GM12865 (cell line): ENCODE data around the gene NPAS4.
"Not testable (repeated sequence)": the region's sequence is repeated elsewhere in the genome, so short reads cannot be mapped to it uniquely, and the experiment has no call there.

ENCODE experiments used
- DNase-seq: peaks from one replicate; pipeline ENCODE4 v3.0.0; 2010; ENCODE audit warnings: low read depth
- H3K4me3 ChIP-seq: 2 replicates; pipeline ENCODE4 v1.5.1; 2011; ENCODE audit warnings: mild to moderate bottlenecking, low read depth, low read length, control low read depth
- TF ChIP-seq, protein P1 (sequence below): IDR thresholded peaks from 2 replicates; pipeline ENCODE4 v1.5.1; 2011; ENCODE audit warnings: low read length, control low read depth, low read depth, inconsistent platforms; ENCODE audit not compliant: insufficient read depth; ENCODE audit errors: missing control alignments

Gene NPAS4

DNA sequence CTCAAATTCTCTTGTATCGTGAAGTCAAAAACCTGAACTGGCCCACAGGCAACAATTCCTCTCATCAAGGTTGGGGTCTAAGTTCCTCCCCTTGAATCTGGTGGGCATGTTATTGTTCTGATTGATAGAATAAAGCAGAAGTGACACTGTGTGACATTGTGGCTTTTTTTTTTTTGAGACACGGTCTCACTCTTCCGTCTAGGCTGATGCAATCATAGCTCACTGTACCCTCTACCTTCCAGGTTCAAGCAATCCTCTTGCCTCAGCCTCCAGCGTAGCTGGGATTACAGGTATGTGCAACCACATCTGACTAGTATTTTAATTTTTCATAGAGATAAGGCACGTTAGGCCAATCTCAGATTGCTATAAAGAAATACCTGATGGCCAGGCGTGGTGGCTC is 37.0 kb downstream of the NPAS4 start:
- no peak for DNase-seq
- no peak overlapping the region for H3K4me3 ChIP-seq
- TF ChIP-seq, protein P1, sequence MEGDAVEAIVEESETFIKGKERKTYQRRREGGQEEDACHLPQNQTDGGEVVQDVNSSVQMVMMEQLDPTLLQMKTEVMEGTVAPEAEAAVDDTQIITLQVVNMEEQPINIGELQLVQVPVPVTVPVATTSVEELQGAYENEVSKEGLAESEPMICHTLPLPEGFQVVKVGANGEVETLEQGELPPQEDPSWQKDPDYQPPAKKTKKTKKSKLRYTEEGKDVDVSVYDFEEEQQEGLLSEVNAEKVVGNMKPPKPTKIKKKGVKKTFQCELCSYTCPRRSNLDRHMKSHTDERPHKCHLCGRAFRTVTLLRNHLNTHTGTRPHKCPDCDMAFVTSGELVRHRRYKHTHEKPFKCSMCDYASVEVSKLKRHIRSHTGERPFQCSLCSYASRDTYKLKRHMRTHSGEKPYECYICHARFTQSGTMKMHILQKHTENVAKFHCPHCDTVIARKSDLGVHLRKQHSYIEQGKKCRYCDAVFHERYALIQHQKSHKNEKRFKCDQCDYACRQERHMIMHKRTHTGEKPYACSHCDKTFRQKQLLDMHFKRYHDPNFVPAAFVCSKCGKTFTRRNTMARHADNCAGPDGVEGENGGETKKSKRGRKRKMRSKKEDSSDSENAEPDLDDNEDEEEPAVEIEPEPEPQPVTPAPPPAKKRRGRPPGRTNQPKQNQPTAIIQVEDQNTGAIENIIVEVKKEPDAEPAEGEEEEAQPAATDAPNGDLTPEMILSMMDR: no peak

DNA sequence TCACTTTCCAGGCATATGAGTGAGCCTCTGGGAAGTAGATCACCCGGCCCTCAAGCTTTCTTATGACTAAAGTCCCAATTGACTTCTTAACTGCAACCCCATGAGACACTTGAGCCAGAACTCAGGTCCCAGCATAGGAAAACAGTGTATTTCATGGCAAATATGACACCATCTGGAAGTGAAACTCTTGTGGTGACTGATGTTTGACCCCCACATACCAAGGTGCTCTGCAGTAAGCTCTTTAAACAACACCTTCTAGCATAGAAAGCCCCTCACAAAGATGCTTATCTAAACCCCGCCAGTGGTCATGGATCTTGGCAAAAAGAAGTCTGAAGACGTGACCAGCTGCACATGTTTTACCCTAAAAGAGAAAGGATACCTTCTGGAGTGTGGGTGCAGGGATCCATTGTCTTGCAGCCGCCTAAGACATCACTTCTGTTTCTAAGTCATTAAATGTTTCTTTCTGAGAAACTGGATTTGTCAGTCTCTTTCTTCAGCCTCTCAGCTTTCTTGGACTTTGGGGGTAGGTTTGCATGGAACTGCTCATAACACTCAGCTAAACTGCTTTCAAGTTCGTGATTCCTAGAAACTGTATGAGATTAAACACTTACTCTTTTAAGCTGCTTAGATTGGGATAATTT is 38.4 kb downstream of the NPAS4 start:
- TF ChIP-seq, protein P1: no peak
- peak; percentile 37 for DNase-seq
- H3K4me3 ChIP-seq: no peak overlapping the region

DNA sequence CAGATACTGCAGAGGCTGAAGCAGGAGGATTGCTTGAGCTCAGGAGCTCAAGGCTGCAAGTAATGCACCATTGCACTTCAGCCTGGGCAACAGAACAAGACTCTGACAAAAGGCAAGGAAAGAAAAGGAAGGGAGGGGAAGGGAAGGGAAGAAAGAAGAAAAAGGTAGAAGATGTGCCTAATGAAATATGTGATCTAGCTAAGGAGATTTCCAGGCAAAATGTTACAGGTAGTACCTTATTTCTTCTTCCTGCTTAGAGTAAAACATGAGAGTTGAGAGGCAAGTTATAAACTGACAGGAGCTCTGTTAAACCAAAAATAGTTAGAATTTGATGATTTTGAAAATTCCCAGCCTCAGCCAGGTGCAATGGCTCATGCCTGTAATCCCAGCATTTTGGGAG is 41.2 kb downstream of the NPAS4 start:
- DNase-seq: no peak
- no peak overlapping the region for H3K4me3 ChIP-seq
- TF ChIP-seq, protein P1: no peak

DNA sequence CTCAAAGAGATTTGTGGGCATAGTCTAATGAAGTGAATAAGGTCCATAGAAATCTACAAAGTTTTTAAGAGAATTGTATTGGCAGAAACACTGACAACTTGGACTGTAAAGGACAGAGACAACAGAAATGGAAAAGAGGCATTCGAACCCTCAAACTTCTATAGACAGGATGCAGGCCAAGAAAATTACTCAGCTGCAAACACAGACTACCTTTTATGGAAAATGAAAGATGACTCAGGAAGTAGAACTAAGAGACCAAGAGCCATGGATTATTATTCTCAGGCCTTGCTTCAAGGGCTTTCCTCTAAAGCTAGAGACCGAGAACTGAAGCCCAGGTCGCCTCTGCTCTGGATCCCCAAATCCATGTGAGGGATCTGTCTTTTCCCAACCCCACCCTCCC is 42.1 kb downstream of the NPAS4 start:
- DNase-seq: no peak
- TF ChIP-seq, protein P1: no peak
- no peak overlapping the region for H3K4me3 ChIP-seq

DNA sequence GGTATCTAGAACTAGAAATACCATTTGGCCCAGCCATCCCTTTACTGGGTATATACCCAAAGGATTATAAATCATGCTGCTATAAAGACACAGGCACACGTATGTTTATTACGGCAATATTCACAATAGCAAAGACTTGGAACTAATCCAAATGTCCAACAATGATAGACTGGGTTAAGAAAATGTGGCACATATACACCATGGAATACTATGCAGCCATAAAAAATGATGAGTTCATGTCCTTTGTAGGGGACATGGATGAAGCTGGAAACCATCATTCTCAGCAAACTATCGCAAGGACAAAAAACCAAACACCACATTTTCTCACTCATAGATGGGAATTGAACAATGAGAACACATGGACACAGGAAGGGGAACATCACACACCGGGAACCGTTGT is 43.3 kb downstream of the NPAS4 start:
- not testable (repeated sequence) for H3K4me3 ChIP-seq, DNase-seq

DNA sequence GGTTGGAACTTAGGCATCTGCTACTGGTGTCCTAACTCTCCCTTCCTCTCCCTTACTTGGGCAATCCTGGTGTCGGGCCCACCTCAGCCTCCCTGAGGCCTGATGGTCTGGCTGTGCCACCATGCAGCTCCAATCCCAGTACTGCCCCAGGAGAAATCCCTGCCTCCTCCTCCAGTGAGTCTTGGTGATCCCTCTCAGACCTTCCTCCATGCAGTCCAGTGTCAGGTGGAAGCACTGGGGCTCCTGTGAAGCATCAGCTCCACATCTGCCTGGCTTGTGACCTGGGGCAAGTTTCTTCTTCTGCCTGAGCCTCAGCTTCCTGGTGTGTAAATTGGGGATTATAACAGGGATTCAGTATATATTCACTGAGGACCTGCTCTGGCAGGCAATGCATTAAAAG is 44.1 kb downstream of the NPAS4 start:
- no peak for DNase-seq
- no peak overlapping the region for H3K4me3 ChIP-seq
- TF ChIP-seq, protein P1: no peak

DNA sequence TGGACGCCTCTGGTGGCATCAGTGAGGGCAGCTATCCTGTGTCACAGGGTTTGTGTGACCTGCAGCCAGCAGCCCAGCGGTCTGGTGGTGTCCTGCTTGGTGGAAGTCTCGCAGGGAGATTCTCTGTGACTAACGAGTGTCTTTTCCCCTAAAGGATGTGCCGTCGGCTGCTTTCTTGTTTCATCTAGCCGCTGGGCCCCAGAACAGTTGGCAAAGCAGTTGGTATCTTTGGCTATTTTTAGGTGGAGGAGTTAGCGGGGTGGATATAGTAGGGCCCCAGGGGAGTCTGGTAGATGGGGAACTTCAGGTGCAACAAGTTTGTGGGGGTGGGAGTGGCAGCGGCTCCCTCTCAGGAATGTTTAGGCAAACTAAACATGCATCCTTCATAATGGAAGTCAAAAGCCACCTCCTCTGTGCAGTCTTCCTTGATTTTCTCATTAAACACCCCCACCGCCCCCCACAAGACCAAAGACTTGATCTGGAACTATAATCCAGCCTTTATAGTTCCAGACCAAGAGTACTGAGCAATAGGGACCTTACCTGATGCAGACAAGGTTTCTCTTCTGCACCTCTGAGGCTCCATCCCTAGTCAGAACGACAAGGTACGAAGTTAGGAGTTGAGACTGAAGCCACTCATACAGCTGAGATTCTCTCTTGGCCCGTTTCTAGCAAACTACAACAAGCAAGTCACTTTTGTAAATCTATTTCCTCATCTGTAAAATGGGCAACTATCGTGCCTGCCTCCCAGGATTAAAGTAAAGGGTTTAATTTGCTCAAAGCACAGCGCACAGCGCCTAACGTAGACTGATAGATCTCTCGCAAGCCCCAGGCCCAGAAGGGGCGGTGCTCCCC is 44.8 kb downstream of the NPAS4 start:
- no peak for DNase-seq
- TF ChIP-seq, protein P1: no peak
- H3K4me3 ChIP-seq: no peak overlapping the region; the same call in 1 of the 2 replicates
